GM10248 (cell line): ENCODE data around the gene NYAP1.
"Not testable (repeated sequence)": the region's sequence is repeated elsewhere in the genome, so short reads cannot be mapped to it uniquely, and the experiment has no call there.

ENCODE experiments used
- CTCF ChIA-PET: fragments of 300-600 bp; sonication (Branson Sonifier 250); formaldehyde crosslinking; extraction: SDS; loops from one replicate; lab custom pipeline; 2021; ENCODE audit warnings: antibody characterized with exemption; lab: Yijun Ruan, JAX
- POLR2A ChIA-PET: fragments of 350-650 bp; sonication (Branson Sonifier 250); formaldehyde crosslinking; extraction: SDS; loops from one replicate; lab custom pipeline; 2020; ENCODE audit warnings: antibody characterized with exemption; lab: Yijun Ruan, JAX
- DNase-seq: peaks from one replicate; pipeline ENCODE4 v3.0.0; 2012; ENCODE audit errors: extremely low spot score
- CTCF ChIP-seq: IDR thresholded peaks from 2 replicates; pipeline ENCODE4 v1.5.1; 2012; ENCODE audit warnings: mild to moderate bottlenecking, low read depth; ENCODE audit errors: extremely low read depth, missing control alignments, control extremely low read depth

Gene NYAP1

GRCh38 chr7:100441641-100442535, 41.8 kb upstream of the NYAP1 start:
- POLR2A ChIA-PET: no interaction called here
- TF ChIP-seq CTCF: no peak
- CTCF ChIA-PET: interaction anchor here (1.1 to 1.5 kb wide), 2 partner anchors 8 to 28 kb away, joined by 3 to 4 read pairs; no protein-coding TSS in a partner anchor
- no peak for DNase-seq

DNA sequence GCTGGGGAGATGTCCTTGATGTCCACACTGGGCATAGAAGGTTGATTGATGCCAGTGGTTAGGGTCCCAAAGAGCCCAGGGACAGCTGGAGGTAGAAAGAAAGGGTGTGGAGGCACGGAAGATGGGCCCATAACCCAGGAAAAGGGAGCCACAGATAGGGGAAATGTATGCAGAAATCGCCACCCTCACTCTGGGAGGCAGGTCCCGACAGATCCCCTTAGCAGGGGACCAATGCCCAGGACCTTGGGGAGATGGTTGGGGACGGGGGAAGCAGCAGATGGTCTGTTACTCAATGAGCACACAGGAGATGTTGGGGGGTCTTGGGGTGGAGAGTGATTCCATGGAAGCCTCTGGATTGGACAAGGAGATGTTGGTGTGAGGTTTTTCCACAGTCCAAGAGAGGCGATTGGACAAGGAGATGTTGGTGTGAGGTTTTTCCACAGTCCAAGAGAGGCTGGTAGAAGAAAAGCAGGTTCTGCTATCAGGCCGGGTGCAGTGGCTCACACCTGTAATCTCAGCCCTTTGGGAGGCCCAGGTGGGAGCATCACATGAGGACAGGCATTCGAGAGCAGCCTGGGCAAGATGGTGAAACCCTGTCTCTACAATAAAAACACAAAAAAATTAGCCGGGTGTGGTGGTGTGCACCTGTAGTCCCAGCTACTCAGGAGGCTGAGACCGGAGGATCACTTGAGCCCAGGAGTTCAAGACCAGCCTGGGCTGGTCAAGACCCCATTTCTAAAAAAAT, 40.5 kb upstream of the NYAP1 start:
- POLR2A ChIA-PET: interaction anchor here (0.5 to 1.4 kb wide), 2 partner anchors 13 to 14 kb away, joined by 3 to 5 read pairs; partner anchors contain the start of gene MEPCE
- CTCF ChIA-PET: interaction anchor here (1.0 kb wide), 1 partner anchor 9 kb away, joined by 3 read pairs; no protein-coding TSS in a partner anchor
- TF ChIP-seq CTCF: no peak
- DNase-seq: no peak

GRCh38 chr7:100444311-100445278, 39.1 kb upstream of the NYAP1 start:
- ChIA-PET CTCF (interaction anchor here (0.9 to 1.3 kb wide), 4 partner anchors 8 to 25 kb away, joined by 3 to 6 read pairs (median 4); no protein-coding TSS in a partner anchor), POLR2A (interaction anchor here (0.8 to 1.4 kb wide), 2 partner anchors 15 kb away, joined by 3 read pairs; partner anchors contain the start of gene MEPCE)
- no peak for TF ChIP-seq CTCF
- peak; percentile 39 for DNase-seq

DNA sequence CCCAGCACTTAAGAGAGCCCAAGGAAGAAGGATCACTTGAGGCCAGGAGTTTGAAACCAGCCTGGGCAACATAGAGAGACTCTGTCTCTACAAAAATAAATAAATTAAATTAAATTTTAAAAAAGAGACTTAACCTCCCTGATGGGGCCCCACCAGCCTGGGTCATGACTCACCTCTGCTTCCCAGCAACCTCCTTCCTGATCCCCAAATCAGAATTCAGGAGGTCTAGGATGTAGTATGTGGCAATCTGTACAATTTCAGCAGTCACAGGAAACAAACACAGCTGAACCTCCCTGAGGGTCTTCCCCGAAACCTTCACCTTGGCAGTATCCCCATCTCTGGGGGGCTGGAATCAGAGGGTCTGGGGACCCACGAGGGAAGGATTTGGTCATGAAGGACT, 37.7 kb upstream of the NYAP1 start:
- no peak for DNase-seq
- ChIA-PET CTCF (interaction anchor here (0.8 to 1.3 kb wide), 3 partner anchors 8 to 113 kb away, joined by 3 to 5 read pairs (median 4); no protein-coding TSS in a partner anchor), POLR2A (interaction anchor here (0.6 kb wide), 1 partner anchor 216 kb away, joined by 3 read pairs; no protein-coding TSS in a partner anchor)
- TF ChIP-seq CTCF: no peak

DNA sequence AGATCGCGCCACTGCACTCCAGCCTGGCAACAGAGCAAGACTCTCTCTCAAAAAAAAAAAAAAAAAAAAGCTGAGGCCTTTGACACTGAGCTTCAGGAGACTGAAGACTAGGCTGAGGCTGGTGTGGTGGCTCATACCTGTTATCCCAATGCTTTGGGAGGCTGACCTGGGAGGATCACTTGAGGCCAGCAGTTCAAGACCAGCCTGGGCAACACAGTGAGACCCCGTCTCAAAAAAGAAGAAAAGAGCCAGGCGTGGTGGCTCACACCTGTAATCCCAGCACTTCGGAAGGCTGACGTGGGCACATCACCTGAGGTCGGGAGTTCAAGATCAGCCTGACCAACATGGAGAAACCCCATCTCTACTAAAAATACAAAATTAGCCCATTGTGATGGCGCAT, 36.4 kb upstream of the NYAP1 start:
- DNase-seq, CTCF ChIA-PET: not testable (repeated sequence)
- POLR2A ChIA-PET: interaction anchor here (0.6 kb wide), 1 partner anchor 18 kb away, joined by 3 read pairs; no protein-coding TSS in a partner anchor

DNA sequence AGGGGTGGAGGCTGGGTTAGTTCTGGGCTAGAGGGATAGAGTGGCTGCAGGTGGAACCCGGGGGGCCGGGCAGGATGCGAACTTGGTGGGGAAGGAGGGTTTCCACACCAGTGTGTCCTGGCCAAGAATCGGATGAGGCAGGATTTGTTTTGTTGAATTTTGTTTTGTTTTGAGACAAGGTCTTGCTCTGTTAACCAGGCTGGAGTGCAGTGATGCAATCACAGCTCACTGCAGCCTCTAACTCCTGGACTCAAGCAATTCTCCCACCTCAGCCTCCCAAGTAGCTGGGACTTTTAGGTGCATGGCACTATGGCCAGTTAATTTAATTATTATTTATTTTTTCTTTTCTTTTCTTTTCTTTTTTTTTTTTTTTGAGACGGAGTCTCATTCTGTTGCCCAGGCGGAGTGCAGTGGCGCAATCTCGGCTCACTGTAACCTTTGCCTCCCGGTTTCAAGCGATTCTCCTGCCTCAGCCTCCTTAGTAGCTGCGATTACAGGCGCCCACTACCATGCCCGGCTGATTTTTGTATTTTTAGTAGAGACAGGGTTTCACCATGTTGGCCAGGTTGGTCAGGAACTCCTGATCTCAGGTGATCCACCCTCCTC, 34.4 kb upstream of the NYAP1 start:
- ChIA-PET POLR2A (interaction anchor here (0.7 to 1.7 kb wide), 3 partner anchors 19 to 257 kb away, joined by 4 to 7 read pairs (median 5); partner anchors contain the start of genes MEPCE, POP7 and ZCWPW1), CTCF (interaction anchor here (0.8 to 8.2 kb wide), 6 partner anchors 8 to 111 kb away, joined by 4 to 46 read pairs (median 13); partner anchors contain the start of genes PPP1R35 and SPACDR)
- no peak for TF ChIP-seq CTCF
- DNase-seq: no peak
